ENCODE measurements around the gene BLOC1S6. TPM values are rescaled to one million over a fixed set of nuclear protein-coding genes. Genes with fewer than 3 reads are reported as not detected.

Gene BLOC1S6
- total and polyA plus RNA-seq, 5 donors from 2014 or later = 37.9 to 66.3 (median 46.7) TPM

DNA sequence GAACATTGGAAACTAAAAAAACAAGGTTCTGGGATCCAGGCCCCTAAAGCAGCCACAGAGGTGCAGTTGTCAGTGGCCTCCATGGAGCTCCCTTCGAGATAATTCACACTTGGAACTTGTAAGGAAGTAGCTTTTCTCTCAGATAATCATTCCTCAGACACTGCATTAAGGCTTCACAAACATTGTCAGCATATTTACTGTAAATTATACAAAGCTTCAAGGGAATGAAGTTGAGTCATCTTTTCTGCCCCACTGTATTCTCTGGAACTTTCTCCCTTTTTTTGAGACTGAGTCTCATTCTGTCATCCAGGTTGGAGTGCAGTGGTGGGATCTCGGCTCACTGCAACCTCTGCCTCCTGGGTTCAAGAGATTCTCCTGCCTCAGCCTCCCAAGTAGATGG is 7.1 kb downstream of the BLOC1S6 start:
- Mint-ChIP-seq H3K27me3 (no peaks in the 10 kb centered on the region), H3K36me3 (peaks cover 31% of the 10 kb centered on the region), H3K4me1 (peaks cover 3 to 32% (median 19%) of the 10 kb centered on the region in 4 donors), H3K9me3 (peaks cover 0 to 2% (median 0%) of the 10 kb centered on the region in 7 donors), H3K4me3 (no peak overlapping the region), H3K27ac (no peak overlapping the region)
- no peak overlapping the region for H3K4me3 ChIP-seq (ENCODE audit: low read depth, low read length)
- ATAC-seq (ENCODE audit: low read depth in 2 of 2) (no peak), DNase-seq (no peak)
- peaks cover 17% of the 10 kb centered on the region for H3K4me1 ChIP-seq (ENCODE audit: control insufficient read depth, insufficient read depth, low read length, poor library complexity, severe bottlenecking)
- H3K9me3 ChIP-seq (ENCODE audit: control insufficient read depth in 2 of 2, low read length in 2 of 2) = no peaks in the 10 kb centered on the region
- peaks cover 35% of the 10 kb centered on the region for H3K36me3 ChIP-seq (ENCODE audit: control insufficient read depth, insufficient read depth, low read length)
- H3K27me3 ChIP-seq (ENCODE audit: control insufficient read depth, insufficient read depth, low read length) = no peaks in the 10 kb centered on the region
- no peak overlapping the region for H3K27ac ChIP-seq (ENCODE audit: insufficient read depth, low read length, poor library complexity, severe bottlenecking)

DNA sequence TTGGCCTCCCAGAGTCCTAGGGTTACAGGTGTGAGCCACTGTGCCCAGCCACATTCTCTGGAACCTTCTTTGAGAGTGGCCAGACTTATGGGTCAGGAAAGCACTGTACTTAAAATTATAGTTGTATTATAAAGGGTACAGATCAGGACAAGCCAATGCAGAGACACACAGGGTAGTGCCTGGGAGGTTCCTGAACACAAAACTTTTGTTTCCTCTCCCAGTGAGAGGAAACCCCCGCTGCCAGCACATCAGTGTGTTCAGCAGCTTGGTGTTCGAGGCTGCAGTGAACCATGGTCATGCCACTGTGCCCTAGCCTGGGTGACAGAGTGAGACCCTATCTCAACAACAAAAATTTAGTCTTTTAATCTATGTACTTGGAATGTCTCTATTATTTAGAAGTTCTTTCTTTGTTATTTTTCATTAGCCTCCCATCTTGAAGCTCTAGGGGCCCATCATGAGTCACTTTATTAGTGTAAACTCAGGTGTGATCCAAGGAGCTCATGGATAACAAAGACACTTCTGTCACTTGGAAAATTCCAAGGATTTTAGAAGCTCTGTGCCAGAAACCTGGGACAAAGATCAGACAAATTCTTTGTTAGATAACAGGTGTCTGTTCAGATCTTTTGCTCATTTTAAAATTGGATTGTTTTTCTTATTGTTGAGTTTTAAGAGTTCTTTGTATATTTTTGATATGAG is 7.8 kb downstream of the BLOC1S6 start:
- no peak for ATAC-seq (ENCODE audit: low read depth in 2 of 2)
- Histone ChIP-seq H3K27ac (ENCODE audit: insufficient read depth, low read length, poor library complexity, severe bottlenecking) (no peak overlapping the region), H3K36me3 (ENCODE audit: control insufficient read depth, insufficient read depth, low read length) (peaks cover 35% of the 10 kb centered on the region), H3K4me3 (ENCODE audit: low read depth, low read length) (no peak overlapping the region), H3K9me3 (ENCODE audit: control insufficient read depth in 2 of 2, low read length in 2 of 2) (no peaks in the 10 kb centered on the region), H3K27me3 (ENCODE audit: control insufficient read depth, insufficient read depth, low read length) (no peaks in the 10 kb centered on the region), H3K4me1 (ENCODE audit: control insufficient read depth, insufficient read depth, low read length, poor library complexity, severe bottlenecking) (peaks cover 12% of the 10 kb centered on the region)
- Mint-ChIP-seq H3K4me1 (peaks cover 0 to 28% (median 17%) of the 10 kb centered on the region in 4 donors), H3K27ac (no peak overlapping the region), H3K9me3 (peaks cover 0 to 2% (median 0%) of the 10 kb centered on the region in 7 donors), H3K36me3 (peaks cover 31% of the 10 kb centered on the region), H3K27me3 (no peaks in the 10 kb centered on the region), H3K4me3 (no peak overlapping the region)
- DNase-seq = no peak

DNA sequence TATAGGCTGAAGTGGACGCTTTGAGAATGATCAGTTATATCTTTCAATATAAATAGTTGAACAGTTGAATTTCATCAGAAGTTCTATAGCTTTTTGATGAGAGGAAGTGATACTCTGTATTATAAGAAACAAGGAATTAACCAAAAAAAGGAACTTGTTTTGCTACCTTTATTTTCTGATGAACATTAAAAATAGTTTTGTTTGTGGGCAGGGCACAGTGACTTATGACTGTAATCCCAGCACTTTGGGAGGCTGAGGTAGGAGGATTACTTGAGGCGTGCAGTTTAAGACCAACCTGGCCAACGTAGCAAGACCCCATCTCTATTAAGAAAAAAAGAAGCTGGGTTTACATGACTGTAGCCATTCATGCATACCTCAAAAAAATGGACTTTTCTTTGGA is 16.7 kb downstream of the BLOC1S6 start:
- Histone ChIP-seq H3K36me3 (ENCODE audit: control insufficient read depth, insufficient read depth, low read length) (peaks cover 25% of the 10 kb centered on the region), H3K27me3 (ENCODE audit: control insufficient read depth, insufficient read depth, low read length) (no peaks in the 10 kb centered on the region), H3K27ac (ENCODE audit: insufficient read depth, low read length, poor library complexity, severe bottlenecking) (no peak overlapping the region), H3K4me3 (ENCODE audit: low read depth, low read length) (no peak overlapping the region), H3K9me3 (ENCODE audit: control insufficient read depth in 2 of 2, low read length in 2 of 2) (no peaks in the 10 kb centered on the region), H3K4me1 (ENCODE audit: control insufficient read depth, insufficient read depth, low read length, poor library complexity, severe bottlenecking) (no peaks in the 10 kb centered on the region)
- H3K27ac Mint-ChIP-seq = no peak overlapping the region
- H3K27me3 Mint-ChIP-seq = no peaks in the 10 kb centered on the region
- no peaks in the 10 kb centered on the region for H3K9me3 Mint-ChIP-seq
- DNase-seq (no peak), ATAC-seq (ENCODE audit: low read depth in 2 of 2) (no peak)
- peaks cover 8 to 19% (median 16%) of the 10 kb centered on the region in 4 donors for H3K4me1 Mint-ChIP-seq
- peaks cover 20% of the 10 kb centered on the region for H3K36me3 Mint-ChIP-seq
- H3K4me3 Mint-ChIP-seq = no peak overlapping the region

DNA sequence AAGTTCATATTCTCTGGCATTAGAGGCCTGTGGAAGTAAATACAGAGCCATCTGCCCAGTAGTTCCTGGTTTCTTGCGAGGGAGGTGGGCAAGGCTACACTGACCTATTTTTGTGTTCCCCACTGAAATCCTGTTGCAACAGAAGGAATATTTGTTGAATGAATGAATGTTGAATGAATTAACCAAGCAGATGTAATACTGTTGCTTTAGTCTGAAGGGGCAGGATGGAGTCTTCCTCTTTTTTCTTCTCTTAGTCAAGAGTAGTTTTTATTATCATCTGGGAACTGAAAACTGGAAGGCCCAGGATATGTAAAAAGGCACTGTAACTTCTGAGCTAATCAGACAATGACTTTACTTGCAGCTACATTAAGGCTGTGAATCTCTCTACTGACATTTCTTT is 17.1 kb downstream of the BLOC1S6 start:
- Histone ChIP-seq H3K4me1 (ENCODE audit: control insufficient read depth, insufficient read depth, low read length, poor library complexity, severe bottlenecking) (no peaks in the 10 kb centered on the region), H3K9me3 (ENCODE audit: control insufficient read depth in 2 of 2, low read length in 2 of 2) (no peaks in the 10 kb centered on the region), H3K27me3 (ENCODE audit: control insufficient read depth, insufficient read depth, low read length) (no peaks in the 10 kb centered on the region), H3K36me3 (ENCODE audit: control insufficient read depth, insufficient read depth, low read length) (peaks cover 28% of the 10 kb centered on the region), H3K27ac (ENCODE audit: insufficient read depth, low read length, poor library complexity, severe bottlenecking) (no peak overlapping the region), H3K4me3 (ENCODE audit: low read depth, low read length) (no peak overlapping the region)
- H3K27me3 Mint-ChIP-seq = no peaks in the 10 kb centered on the region
- peak overlapping the region in 1 of 3 donors; percentile 61 for H3K27ac Mint-ChIP-seq
- H3K4me1 Mint-ChIP-seq = peaks cover 8 to 19% (median 16%) of the 10 kb centered on the region in 4 donors
- no peak for ATAC-seq (ENCODE audit: low read depth in 2 of 2)
- peaks cover 20% of the 10 kb centered on the region for H3K36me3 Mint-ChIP-seq
- DNase-seq = no peak
- H3K9me3 Mint-ChIP-seq = no peaks in the 10 kb centered on the region
- H3K4me3 Mint-ChIP-seq = no peak overlapping the region

DNA sequence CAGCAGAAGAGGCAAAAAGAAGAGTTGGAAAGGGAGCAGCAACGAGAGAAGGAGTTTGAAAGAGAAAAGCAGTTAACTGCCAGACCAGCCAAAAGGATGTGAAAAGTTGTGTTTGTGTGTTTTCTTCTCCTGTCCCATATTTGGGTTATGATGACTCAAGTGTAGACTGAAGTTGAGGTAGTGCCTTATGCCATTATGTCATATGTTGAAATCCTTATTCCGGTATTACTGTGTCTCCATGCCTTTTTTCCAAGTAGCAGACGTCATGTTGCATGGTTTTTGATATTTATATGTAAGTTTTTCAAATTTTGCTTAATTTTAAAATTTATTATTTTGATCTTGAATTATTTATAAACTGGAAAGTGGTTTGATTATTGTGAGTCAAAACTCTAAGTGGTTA is 19.2 kb downstream of the BLOC1S6 start:
- Histone ChIP-seq H3K27ac (ENCODE audit: insufficient read depth, low read length, poor library complexity, severe bottlenecking) (no peak overlapping the region), H3K36me3 (ENCODE audit: control insufficient read depth, insufficient read depth, low read length) (peaks cover 28% of the 10 kb centered on the region), H3K4me1 (ENCODE audit: control insufficient read depth, insufficient read depth, low read length, poor library complexity, severe bottlenecking) (no peaks in the 10 kb centered on the region), H3K27me3 (ENCODE audit: control insufficient read depth, insufficient read depth, low read length) (no peaks in the 10 kb centered on the region), H3K9me3 (ENCODE audit: control insufficient read depth in 2 of 2, low read length in 2 of 2) (no peaks in the 10 kb centered on the region), H3K4me3 (ENCODE audit: low read depth, low read length) (no peak overlapping the region)
- H3K27me3 Mint-ChIP-seq = no peaks in the 10 kb centered on the region
- peaks cover 4 to 25% (median 11%) of the 10 kb centered on the region in 4 donors for H3K4me1 Mint-ChIP-seq
- ATAC-seq (ENCODE audit: low read depth in 2 of 2) = no peak
- no peaks in the 10 kb centered on the region for H3K9me3 Mint-ChIP-seq
- H3K4me3 Mint-ChIP-seq = no peak overlapping the region
- peaks cover 14% of the 10 kb centered on the region for H3K36me3 Mint-ChIP-seq
- no peak overlapping the region for H3K27ac Mint-ChIP-seq
- no peak for DNase-seq

DNA sequence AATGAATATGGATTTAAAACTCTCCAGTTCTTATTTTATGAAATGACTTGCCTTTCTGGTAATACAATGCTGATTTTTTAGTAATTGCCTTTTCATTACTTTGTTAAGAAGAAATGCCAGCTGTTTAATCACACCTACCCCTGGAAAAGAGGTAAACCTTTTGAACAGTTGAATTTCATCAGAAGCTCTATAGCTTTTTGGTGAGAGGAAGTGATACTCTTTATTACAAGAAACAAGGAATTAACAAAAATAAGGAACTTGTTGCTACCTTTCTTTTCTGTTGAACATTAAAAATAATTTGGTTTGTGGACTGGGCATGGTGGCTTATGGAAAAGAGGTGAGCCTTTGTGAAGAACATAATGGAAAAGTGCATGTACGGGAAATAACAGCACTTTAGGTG is 19.7 kb downstream of the BLOC1S6 start:
- H3K36me3 Mint-ChIP-seq = peaks cover 12% of the 10 kb centered on the region
- H3K9me3 Mint-ChIP-seq = no peaks in the 10 kb centered on the region
- H3K9me3 ChIP-seq (ENCODE audit: control insufficient read depth in 2 of 2, low read length in 2 of 2) = no peaks in the 10 kb centered on the region
- H3K27me3 ChIP-seq (ENCODE audit: control insufficient read depth, insufficient read depth, low read length) = no peaks in the 10 kb centered on the region
- H3K36me3 ChIP-seq (ENCODE audit: control insufficient read depth, insufficient read depth, low read length) = peaks cover 26% of the 10 kb centered on the region
- H3K27ac Mint-ChIP-seq = no peak overlapping the region
- peaks cover 4 to 26% (median 10%) of the 10 kb centered on the region in 4 donors for H3K4me1 Mint-ChIP-seq
- H3K4me3 Mint-ChIP-seq = no peak overlapping the region
- no peak overlapping the region for H3K27ac ChIP-seq (ENCODE audit: insufficient read depth, low read length, poor library complexity, severe bottlenecking)
- ATAC-seq (ENCODE audit: low read depth in 2 of 2) (no peak), DNase-seq (no peak)
- H3K27me3 Mint-ChIP-seq = no peaks in the 10 kb centered on the region
- no peak overlapping the region for H3K4me3 ChIP-seq (ENCODE audit: low read depth, low read length)
- no peaks in the 10 kb centered on the region for H3K4me1 ChIP-seq (ENCODE audit: control insufficient read depth, insufficient read depth, low read length, poor library complexity, severe bottlenecking)

DNA sequence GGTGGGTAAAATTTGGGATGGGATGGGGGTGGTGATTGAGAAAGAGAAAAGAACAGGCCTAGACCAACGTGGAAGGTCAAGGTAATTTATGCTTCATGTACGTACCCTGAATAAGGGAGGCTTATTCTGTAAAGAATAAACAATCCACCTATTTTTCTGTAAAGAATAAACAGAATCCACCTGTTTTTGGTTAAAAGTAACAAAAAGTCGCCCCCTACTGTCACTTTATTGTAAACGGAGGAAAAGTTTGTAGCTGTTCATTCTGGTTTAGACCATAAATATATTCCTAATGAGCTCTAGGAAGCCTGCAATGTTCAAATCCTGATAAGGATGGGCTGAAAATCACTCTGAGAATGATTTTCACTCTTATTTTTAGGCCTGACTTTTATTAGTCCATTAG is 24.1 kb downstream of the BLOC1S6 start:
- peaks cover 16% of the 10 kb centered on the region for H3K36me3 ChIP-seq (ENCODE audit: control insufficient read depth, insufficient read depth, low read length)
- H3K4me1 ChIP-seq (ENCODE audit: control insufficient read depth, insufficient read depth, low read length, poor library complexity, severe bottlenecking) = no peaks in the 10 kb centered on the region
- no peak for ATAC-seq (ENCODE audit: low read depth in 2 of 2)
- no peak overlapping the region for H3K27ac ChIP-seq (ENCODE audit: insufficient read depth, low read length, poor library complexity, severe bottlenecking)
- DNase-seq = peak in 1 of 3 donors; percentile 39
- Mint-ChIP-seq H3K4me3 (no peak overlapping the region), H3K9me3 (no peaks in the 10 kb centered on the region), H3K27me3 (no peaks in the 10 kb centered on the region), H3K4me1 (peaks cover 0 to 7% (median 2%) of the 10 kb centered on the region in 4 donors), H3K36me3 (peaks cover 7% of the 10 kb centered on the region), H3K27ac (no peak overlapping the region)
- no peak overlapping the region for H3K4me3 ChIP-seq (ENCODE audit: low read depth, low read length)
- no peaks in the 10 kb centered on the region for H3K27me3 ChIP-seq (ENCODE audit: control insufficient read depth, insufficient read depth, low read length)
- H3K9me3 ChIP-seq (ENCODE audit: control insufficient read depth in 2 of 2, low read length in 2 of 2) = no peaks in the 10 kb centered on the region

DNA sequence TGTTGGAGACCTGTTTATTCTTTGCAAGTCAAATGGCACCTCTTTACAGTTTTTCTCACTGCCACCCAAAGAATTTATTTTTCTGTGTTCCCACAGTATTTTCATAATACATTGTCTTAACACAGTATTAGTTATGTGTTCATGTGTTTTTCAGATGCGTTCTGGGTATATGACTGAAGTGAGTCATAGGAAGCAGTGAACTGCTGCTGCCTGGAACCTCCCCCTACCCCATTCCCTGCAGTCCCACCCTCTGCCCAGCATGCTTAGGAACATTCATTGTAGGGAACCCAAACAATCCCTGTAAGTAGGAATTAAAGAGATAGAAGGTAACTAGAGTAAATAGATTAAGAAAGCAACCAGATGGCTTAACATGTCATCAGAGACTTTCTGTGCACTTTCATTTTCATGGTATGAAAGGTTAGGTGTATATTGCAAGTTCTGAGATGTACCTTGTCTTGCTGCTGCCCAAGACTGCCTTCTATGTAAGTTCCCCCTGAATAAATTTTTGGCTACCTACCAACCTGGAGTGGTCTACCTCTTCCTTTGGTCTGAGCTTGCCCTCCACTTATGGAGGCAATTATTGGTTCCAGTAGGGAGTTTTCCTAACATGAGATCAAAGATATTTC is 25.7 kb downstream of the BLOC1S6 start:
- Histone ChIP-seq H3K27me3 (ENCODE audit: control insufficient read depth, insufficient read depth, low read length) (no peaks in the 10 kb centered on the region), H3K27ac (ENCODE audit: insufficient read depth, low read length, poor library complexity, severe bottlenecking) (no peak overlapping the region), H3K36me3 (ENCODE audit: control insufficient read depth, insufficient read depth, low read length) (peaks cover 7% of the 10 kb centered on the region), H3K4me1 (ENCODE audit: control insufficient read depth, insufficient read depth, low read length, poor library complexity, severe bottlenecking) (no peaks in the 10 kb centered on the region), H3K4me3 (ENCODE audit: low read depth, low read length) (no peak overlapping the region), H3K9me3 (ENCODE audit: control insufficient read depth in 2 of 2, low read length in 2 of 2) (no peaks in the 10 kb centered on the region)
- Mint-ChIP-seq H3K27ac (peak overlapping the region in 2 of 3 donors; percentile 39 to 84), H3K27me3 (no peaks in the 10 kb centered on the region), H3K36me3 (no peaks in the 10 kb centered on the region), H3K9me3 (no peaks in the 10 kb centered on the region), H3K4me1 (peaks cover 0 to 7% (median 2%) of the 10 kb centered on the region in 4 donors), H3K4me3 (no peak overlapping the region)
- ATAC-seq (ENCODE audit: low read depth in 2 of 2) = no peak
- no peak for DNase-seq
